Testis (tissue), 2 donors: ENCODE measurements around the gene IYD.

Experiments
- POLR2A ChIP-seq: fragments of 450-650 bp; IDR thresholded peaks from one replicate; pipeline ENCODE4 v1.6.1; 2017; ENCODE audit warnings: antibody characterized with exemption, mild to moderate bottlenecking, moderate library complexity
- TF ChIP-seq, protein P1 (sequence below), 3 experiments: fragments of 450-650 bp in 2 of 3; fragments of 200-600 bp in 1 of 3; sonication (generic) in 1 of 3; IDR thresholded peaks; one replicate each; pipeline ENCODE4 v1.5.1; 2016 to 2019; ENCODE audit warnings: antibody characterized with exemption in 3 of 3, mild to moderate bottlenecking in 2 of 3, moderate library complexity in 1 of 3

DNA sequence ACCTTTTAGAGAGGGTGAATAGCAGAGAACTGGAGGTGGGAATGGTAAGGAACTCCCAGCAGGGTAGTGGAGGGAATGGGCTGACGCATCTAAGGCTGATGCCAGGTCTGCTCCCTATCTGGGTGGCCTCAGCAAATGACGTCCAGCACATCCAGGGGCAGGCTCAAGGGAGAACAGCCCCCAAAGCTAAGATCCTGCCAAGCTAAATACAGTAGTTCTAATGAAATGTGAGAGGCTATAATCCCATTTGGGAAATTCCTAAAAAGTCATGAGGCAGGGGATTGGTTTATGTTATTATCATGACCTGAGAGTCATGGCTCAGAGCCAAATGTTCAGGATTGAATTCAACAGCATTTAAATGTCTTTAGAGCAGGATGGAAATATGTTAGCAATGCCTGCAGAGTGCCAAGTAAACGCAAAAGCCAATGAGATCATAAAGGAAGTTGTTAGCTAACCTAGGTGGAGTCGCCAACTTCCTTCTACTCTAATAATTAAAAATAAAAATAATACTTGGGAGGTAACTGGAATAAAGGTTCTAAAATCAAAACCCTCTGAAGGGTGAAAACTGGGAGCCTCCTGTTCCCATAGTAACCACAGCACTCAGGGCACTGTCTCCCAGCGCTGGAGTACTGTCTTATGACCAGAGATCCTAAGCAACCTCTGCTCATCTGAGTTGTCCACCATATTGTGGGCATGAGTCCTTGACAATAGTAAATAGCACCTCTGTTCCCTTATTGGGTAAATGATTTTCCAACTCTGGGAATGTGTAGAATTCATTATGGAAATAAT, 34.8 kb downstream of the IYD start:
- TF ChIP-seq, protein P1, sequence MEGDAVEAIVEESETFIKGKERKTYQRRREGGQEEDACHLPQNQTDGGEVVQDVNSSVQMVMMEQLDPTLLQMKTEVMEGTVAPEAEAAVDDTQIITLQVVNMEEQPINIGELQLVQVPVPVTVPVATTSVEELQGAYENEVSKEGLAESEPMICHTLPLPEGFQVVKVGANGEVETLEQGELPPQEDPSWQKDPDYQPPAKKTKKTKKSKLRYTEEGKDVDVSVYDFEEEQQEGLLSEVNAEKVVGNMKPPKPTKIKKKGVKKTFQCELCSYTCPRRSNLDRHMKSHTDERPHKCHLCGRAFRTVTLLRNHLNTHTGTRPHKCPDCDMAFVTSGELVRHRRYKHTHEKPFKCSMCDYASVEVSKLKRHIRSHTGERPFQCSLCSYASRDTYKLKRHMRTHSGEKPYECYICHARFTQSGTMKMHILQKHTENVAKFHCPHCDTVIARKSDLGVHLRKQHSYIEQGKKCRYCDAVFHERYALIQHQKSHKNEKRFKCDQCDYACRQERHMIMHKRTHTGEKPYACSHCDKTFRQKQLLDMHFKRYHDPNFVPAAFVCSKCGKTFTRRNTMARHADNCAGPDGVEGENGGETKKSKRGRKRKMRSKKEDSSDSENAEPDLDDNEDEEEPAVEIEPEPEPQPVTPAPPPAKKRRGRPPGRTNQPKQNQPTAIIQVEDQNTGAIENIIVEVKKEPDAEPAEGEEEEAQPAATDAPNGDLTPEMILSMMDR (IDR thresholded peaks at IDR 0.05) = no peak
- TF ChIP-seq POLR2A = no peak
